ENCODE results near the gene OSBPL2. TPM values are rescaled to one million over a fixed set of nuclear protein-coding genes. Genes with fewer than 3 reads are reported as not detected.

The OSBPL2 gene
- total RNA-seq, 1 experiment from 2014 or later: 41.4 TPM

GRCh38 chr20:62223571-62223970 is 14.8 kb upstream of the OSBPL2 start:
- DNase-seq (ENCODE audit: low read depth, low spot score) (no peak), ATAC-seq (no peak)
- POLR2A ChIA-PET: no interaction called here
- Histone ChIP-seq H3K4me3 (ENCODE audit: low read depth in 2 of 2, low read length in 2 of 2) (no peak overlapping the region), H3K4me1 (ENCODE audit: control insufficient read depth, insufficient read depth, low read length) (no peaks in the 10 kb centered on the region; the same call in none of the 2 replicates), H3K9me3 (ENCODE audit: control insufficient read depth, insufficient read depth, low read depth, low read length) (no peaks in the 10 kb centered on the region), H3K27me3 (ENCODE audit: control insufficient read depth, insufficient read depth, low read length) (no peaks in the 10 kb centered on the region; the same call in 1 of the 2 replicates), H3K36me3 (ENCODE audit: control insufficient read depth, insufficient read depth, low read length) (no peaks in the 10 kb centered on the region), H3K27ac (ENCODE audit: low read length) (no peak overlapping the region)
- BruUV-seq (replicated peaks): no TSS peak
- intact Hi-C loops (cut with micrococcal nuclease; ENCODE audit: unreplicated experiment): no loop called here
- CTCF ChIA-PET: no interaction called here
- in situ Hi-C loops (cut with HindIII; ENCODE audit: low pct_unique_long_range_greater_than_20kb, low sequenced_read_pairs): no loop called here
- no peak for TF ChIP-seq SIN3A (IDR thresholded peaks at IDR 0.05; ENCODE audit: borderline replicate concordance, insufficient read depth, low read depth, low read length)
- no peak for TF ChIP-seq CTCF (IDR thresholded peaks at IDR 0.05)
- TF ChIP-seq POLR2AphosphoS5 (IDR thresholded peaks at IDR 0.05; ENCODE audit: low read depth, low read length): no peak
- TF ChIP-seq REST (IDR thresholded peaks at IDR 0.05; ENCODE audit: insufficient read depth in 1 of 2, low read depth in 2 of 2, low read length in 1 of 2): no peak
- no peak for TF ChIP-seq TCF7L2 (IDR thresholded peaks at IDR 0.05; ENCODE audit: low read depth, low read length)

GRCh38 chr20:62224113-62224855 is 14.0 kb upstream of the OSBPL2 start:
- Histone ChIP-seq H3K27ac (ENCODE audit: low read length) (no peak overlapping the region), H3K27me3 (ENCODE audit: control insufficient read depth, insufficient read depth, low read length) (no peaks in the 10 kb centered on the region; the same call in 1 of the 2 replicates), H3K9me3 (ENCODE audit: control insufficient read depth, insufficient read depth, low read depth, low read length) (no peaks in the 10 kb centered on the region), H3K4me3 (ENCODE audit: low read depth in 2 of 2, low read length in 2 of 2) (no peak overlapping the region), H3K36me3 (ENCODE audit: control insufficient read depth, insufficient read depth, low read length) (no peaks in the 10 kb centered on the region), H3K4me1 (ENCODE audit: control insufficient read depth, insufficient read depth, low read length) (no peaks in the 10 kb centered on the region; the same call in none of the 2 replicates)
- ATAC-seq: no peak
- intact Hi-C loops (cut with micrococcal nuclease; ENCODE audit: unreplicated experiment): no loop called here
- CTCF ChIA-PET: no interaction called here
- no peak for DNase-seq (ENCODE audit: low read depth, low spot score)
- no TSS peak for BruUV-seq (replicated peaks)
- in situ Hi-C loops (cut with HindIII; ENCODE audit: low pct_unique_long_range_greater_than_20kb, low sequenced_read_pairs): no loop called here
- POLR2A ChIA-PET: no interaction called here
- no peak for TF ChIP-seq REST (IDR thresholded peaks at IDR 0.05; ENCODE audit: insufficient read depth in 1 of 2, low read depth in 2 of 2, low read length in 1 of 2)
- no peak for TF ChIP-seq TCF7L2 (IDR thresholded peaks at IDR 0.05; ENCODE audit: low read depth, low read length)
- no peak for TF ChIP-seq POLR2AphosphoS5 (IDR thresholded peaks at IDR 0.05; ENCODE audit: low read depth, low read length)
- no peak for TF ChIP-seq SIN3A (IDR thresholded peaks at IDR 0.05; ENCODE audit: borderline replicate concordance, insufficient read depth, low read depth, low read length)
- no peak for TF ChIP-seq CTCF (IDR thresholded peaks at IDR 0.05)
